HG02884 (cell line): ENCODE data around the gene AP2A2.

Source experiments
- ATAC-seq: cut with Tn5 transposase; IDR thresholded peaks from one replicate; pipeline ENCODE4 v1.9.1; 2021; ENCODE audit warnings: mild to moderate bottlenecking, moderate library complexity; ENCODE audit not compliant: unreplicated experiment

AP2A2 gene

DNA sequence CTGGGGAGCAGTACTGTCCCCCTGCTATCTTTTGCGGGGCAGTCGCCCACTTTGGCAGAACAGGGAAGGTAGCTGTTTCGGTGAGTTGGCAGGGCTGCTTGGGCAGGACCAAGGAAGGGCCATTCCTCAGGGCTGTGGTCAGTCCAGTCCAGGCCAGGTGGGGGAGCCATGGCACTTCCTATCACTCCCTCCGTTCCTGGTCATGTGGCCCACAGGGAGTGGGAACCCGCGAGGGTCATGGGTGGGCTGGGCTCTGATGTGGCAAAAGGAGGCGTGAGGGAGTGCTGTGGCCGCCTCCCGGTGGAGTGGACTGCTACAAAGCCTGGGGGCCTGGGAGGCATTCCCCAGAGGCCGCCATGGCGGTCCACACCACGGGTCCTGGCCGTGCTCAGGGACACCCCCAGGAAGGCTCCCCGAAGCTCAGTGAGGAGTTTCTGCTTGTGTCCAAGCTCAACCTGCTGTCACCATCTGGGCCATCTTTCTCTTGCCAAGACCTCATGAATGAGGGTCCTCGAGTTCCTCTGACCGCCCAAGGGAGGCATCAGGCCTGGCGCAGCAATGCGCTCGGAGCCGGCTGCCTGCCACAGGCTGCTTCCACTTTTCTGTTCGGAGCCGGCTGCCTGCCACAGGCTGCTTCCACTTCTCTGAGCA, 27.0 kb upstream of the AP2A2 start:
- no peak for ATAC-seq

DNA sequence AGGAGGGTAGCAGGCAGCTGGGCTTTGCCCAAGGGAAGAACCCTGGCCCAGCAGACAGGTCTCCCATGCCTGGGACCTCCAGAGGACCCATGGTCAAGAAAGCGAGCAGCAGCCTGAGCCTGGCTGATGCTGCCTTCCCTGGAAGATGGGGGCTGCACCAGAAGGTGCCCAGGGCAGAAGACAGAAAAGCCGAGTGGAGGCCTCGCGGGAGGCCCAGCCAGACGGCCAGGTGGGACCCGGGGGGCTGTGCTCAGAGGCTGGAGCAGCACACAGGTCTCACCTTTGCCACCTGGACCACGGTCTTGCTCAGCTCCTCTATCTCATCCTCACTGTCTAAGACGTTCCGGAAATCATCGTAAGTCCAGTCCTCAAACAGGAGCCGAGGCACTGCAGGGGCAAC, 25.9 kb upstream of the AP2A2 start:
- no peak for ATAC-seq

DNA sequence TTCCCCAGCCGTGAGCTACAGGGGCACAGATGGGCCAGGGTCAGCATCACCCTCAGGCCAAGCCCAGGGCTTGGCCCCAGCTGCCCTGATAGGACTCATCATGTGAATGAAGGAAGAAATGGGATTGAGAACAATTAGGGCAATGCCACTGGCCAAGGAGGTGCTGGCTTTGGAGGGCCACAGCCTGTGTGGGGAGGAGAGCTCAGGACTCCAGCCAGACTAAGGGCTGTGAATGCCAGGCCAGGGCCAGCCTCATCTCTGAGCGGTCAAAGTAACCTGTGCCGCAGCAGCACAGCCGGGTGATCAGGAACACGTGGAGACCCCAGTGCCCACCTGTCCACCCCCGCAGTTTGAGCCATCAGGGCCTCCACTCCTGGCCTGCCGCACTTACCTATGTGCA, 25.1 kb upstream of the AP2A2 start:
- no peak for ATAC-seq

DNA sequence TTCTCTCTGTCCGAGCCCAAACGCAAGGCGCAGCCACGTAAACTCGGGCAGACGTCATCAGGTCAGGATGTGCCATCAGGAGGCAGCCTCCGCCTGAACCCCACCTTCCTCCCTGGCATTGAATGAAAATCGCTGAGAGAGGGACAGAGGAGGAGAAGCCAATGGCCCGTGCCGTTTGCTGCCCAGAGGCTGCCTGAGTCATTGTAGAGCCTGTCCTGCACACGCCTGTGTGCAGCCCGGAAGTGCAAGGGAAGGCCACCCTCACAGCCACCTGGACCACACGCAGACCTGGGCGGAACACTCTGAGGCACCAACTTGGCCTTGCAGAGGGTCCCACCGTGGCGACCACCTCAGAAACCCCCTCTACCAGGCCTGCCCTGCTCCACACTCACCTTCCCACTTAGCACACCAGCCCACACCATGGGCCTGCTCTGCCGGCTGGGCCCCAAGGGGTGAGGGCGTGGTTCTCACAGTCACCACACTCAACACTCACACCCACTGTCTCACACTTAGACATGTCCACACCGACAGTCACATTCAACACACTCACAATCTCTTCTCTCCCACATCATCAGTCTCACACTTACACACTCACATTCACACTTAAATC, 24.1 kb upstream of the AP2A2 start:
- no peak for ATAC-seq

DNA sequence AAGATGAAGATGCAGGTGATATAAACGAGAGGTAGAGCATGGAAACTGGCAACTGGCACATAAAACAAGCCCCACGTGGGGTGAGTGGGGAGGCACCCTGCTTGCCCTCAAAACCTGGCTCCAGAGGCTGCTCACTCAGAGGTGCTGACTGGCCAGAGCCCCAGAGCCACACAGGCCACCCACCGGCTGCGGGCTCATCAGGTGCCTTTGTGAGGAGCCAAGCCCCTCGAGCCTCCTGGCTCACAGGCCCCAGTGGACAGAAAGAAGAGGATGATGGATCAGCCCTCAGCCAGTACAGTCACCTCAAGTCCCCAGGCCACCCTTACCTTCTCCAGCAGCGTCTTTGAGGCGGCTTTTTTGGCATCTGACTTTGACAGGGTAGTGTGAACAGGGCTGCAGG, 21.3 kb upstream of the AP2A2 start:
- no peak for ATAC-seq

DNA sequence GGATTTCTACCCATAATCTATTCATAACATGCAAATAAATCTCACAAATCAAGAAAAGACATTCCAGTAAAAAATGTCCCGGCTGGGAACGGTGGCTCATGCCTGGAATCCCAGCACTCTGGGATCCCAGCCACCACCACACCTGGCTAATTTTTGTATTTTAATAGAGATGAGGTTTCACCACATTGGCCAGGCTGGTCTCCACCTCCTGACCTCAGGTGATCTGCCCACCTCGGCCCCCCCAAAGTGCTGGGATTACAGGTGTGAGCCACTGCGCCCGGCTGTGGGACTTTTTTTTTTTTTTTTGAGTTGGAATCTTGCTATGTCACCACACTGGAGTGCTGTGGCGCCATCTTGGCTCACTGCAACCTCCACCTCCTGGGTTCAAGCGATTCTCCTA, 19.7 kb upstream of the AP2A2 start:
- no peak for ATAC-seq

DNA sequence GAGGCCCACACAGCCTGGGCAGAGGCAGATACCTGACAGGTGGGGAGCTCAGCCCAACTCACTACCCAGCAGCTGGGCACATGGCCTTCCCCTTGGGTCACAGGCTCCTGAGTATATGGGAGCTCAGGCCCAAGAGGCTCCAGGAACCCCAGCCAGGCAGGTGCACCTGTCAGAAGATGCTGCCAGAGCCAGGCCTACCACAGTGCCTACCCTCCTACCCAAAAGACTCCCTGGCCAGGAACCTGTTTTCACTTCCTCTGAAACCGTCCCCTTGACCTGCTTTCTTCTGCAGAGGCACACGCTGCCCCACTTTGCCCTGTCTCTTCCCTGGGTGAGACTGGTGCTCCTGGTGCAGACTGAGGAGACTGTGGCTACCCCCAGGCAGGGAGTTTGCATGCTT, 18.0 kb upstream of the AP2A2 start:
- ATAC-seq: no peak

DNA sequence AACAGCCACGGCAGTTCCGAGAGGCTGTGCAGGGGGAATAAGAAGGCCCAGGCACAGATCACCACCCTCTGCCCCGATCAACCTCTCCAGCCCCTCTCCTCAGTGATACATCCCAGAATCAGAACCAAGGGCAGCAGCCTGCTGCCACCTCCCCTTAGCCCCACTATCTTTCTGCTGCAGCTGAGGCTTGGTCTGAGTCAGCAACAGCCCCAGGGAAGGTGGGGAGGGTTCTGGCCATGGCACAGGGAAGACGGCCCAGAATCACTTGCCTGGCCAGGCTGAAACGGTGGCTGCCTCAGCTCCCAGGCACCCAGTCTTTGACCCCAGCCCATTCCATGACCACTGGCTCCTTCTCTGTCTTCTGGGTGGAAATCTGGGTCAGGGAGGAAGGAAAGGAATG, 17.4 kb upstream of the AP2A2 start:
- ATAC-seq: no peak

DNA sequence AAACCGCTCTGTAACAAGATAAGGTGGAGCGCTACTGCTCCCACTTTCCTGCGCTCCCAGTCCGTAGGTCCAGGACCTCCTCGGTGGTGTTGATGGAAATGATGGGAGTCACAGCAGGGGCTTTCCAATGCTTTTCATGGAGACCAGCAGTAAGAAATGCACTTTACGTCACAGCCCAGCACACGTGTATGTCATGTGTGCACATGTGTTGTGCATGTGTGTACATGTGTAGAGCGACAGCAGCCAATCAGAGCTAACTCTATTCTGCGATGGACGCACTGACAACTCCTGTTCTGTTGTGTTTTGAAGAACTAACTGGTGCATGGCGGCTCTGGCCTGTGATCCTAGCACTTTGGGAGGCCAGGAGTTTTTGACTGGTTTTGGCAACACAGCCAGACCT, 16.3 kb upstream of the AP2A2 start:
- ATAC-seq: no peak

DNA sequence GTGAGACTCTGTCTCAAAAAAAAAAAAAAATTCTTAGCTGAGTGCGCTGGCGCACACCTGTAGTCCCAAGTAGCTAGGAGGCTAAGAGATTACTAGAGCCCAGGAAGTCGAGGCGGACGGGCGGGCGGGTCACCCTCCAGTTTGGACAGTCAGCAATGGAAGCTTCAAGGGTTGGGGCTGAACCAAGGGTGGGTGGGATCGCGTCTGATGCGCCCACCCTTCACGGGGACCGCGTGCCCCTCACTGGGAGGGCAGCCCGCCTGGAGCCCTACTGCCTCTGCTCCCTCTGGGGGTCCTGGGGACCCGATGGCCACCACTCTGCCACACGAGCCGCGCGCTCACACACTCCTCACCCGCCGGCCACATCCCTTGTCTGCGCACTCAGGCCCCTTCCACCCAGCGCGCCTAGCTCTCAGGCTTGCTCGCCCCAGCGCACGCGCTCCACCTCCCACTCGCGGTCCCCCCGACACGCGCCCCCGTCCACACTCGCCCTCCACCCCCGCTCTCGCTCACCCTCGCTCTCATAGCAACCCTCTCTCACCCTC, 15.6 kb upstream of the AP2A2 start:
- peak; percentile 3 for ATAC-seq

DNA sequence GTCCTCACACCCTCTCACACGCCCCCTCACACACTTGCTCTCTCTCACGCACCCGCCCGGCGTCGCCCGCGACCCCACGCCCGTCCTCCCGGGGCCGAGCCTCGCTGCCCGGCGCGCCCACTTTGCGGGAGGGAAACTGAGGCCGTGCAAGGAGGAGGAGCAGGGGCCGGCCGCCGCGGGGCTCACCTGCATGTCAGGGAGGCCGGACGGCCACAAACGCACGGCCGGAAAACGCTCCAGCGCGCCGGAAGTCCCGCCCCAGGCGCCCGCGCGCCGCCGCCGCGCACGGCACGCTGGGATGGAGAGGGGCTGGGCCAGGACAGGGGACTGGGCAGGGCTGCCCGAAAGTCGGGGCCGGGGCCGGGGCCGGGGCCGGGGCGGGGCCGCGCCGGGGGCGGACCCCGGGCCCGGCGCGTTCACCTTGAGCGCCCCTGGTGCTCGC, 15.1 kb upstream of the AP2A2 start, which contains the start of gene CHID1:
CHID1 (minus strand) TSS at position 222 of the 442 bp plus-strand sequence. CDS start 5,994 bp downstream, outside the sequence.
- ATAC-seq: peak; percentile 84

DNA sequence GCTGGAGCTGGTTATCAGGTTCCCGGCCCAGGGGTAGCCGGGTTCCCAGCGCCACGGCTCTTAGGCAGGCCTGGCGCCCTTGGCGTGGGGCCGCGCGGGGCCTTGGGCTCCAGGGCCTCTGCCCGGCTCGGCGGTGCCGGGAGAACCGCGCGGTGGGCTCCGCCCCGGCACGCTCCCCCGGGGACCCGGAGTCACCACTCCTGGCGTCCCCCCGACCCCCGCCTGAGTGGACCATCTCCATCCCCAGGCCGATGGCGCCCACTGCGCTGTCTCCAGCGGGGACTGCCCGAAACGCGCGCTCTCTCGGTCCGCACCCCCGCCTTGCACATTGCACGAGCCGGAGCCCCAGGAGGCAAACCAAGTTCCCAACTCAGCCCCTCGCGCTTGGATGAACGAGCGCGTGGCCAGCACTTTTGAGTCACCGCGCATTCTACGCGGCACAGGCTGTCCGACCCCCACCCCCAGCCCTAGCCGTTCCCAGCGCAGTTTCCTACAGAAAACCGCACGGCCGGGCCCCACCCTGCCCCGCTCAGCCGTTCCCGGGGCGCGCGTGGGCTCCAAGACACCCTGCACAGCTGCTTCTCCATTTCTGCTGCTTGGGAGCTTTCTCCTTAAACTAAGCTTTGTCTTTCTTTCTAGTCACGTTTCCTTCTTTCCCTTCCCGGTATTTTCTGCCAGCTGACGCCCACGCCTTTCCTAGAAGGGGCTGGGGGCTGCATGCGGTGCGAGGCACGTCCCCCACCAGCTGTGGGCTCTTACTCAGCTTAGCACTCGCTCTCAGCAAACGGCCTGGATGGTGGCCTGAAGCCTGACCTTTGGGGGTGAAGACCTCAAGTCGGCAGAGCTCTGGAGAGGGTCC, 14.4 kb upstream of the AP2A2 start:
- ATAC-seq: peak; percentile 27

DNA sequence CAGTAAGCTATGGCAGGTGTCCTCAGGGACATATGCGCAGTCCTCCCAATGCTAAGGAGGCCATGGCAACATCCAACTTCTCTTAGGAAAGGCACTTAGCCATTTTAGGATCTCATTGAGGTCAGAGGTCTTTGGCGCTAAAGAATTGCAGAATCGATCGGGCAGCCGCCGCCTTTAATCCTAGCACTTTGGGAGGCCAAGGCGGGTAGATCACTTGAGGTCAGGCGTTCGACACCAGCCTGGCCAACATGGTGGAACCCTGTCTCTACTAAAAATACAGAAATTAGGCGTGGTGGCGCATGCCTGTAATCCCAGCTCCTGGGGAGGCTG, 13.8 kb upstream of the AP2A2 start:
- ATAC-seq: no peak

DNA sequence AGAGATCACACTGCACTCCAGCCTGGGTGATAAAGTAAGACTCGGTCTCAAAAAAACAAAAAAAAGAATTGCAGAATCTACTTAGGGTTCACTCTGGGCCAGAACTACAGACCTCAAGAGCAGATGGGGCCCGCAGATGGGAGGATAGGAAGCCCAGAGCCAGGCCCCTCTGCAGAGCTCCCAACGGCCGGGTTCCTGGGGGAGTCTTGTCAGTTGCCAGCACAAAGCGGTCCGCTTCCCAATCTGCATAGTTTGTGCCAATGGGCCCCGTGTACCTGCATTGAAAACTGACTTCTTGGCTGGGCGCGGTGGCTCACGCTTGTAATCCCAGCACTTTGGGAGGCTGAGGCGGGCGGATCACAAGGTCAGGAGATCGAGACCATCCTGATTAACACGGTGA, 13.4 kb upstream of the AP2A2 start:
- no peak for ATAC-seq

DNA sequence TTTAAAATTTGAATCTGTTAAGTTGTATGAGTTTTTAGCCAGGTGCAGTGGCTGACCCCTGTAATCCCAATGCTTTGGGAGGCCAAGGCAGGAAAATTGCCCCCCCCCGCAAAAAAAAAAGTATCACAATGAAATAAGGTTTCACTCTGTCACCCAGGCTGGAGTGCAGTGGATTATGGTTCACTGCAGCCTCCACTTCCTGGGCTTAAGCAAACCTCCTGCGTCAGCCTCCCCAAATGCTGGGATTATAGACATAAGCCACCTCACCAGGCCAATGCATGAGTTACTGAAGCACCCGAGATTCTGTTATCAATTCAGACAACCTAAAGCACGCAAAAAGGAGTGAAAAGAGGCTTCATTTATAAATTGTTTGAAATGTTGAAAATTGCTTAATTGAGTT, 12.6 kb upstream of the AP2A2 start:
- ATAC-seq: no peak

DNA sequence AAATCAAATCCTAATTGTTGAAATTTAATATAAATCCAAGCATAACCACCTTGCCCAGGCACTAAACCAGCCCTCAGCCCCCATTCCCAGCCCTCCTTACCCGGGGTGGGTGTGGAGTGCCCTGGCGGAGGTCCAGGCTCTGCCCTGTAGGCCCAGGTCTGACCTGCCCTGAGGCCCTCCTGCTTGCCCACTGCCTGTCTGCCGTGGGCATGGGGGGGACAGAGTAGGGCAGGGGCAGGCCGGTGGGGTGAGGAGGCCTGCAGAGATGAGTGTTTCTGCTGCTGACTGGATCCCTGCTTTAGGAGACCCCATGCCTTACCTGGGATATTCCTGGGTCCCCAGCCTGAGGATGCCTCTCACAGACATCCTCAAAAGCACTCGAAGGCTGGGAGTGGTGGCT, 11.5 kb upstream of the AP2A2 start:
- no peak for ATAC-seq

DNA sequence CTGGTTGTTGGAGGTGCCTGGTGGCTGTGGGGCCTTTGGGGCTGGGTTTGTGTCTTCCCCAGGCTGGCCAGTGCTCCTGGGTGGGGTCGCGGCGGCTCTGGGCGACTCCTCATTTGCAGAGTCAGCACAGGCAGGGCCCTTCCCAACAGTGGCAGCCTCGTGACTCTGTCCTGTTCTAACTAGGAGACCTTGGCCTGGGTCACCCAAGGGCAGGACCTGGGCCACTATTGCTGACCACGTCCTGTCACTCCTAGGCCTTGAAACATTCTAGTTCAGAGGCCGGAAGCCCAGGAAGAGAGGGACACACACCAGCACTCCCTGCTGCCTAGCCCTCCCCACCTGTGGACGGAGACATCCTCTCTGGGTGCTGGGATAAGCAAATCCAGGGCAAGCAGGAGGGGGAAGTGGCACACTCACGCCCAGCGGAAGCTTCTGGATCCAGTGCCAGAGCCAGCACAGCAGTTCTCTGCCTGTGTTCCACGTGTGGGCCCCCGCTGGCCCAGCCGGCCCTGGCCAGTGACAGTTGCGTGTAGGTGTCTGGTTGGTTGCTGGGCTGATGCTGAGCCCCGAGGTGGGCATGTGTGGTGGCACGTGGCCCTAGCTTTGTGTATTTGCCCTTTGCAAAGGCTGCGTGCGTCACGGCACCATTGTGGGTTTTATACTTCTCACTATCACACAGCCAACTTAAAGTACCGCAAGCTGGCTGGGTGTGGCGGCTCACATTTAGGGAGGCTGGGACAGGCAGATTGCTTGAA, 10.7 kb upstream of the AP2A2 start:
- no peak for ATAC-seq

DNA sequence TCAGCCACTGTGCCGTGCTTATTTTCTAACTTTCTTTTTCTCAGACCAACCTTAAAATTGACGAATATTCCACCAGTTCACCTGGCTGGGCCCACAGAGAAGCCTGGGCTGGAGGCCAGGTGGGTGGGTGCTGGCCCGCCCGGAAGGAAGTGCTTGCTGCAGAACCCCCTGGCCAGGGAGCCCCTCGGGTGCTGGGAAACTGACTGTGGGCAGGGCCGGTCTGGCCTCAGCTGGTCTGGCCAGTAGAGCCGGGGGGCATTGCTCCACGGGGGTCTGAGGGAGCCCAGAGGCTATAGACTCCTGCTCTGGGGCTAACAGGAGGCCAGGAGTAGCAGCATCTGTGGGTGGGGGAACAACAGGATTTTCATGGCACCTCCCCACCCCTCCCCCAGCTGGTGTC, 8.2 kb upstream of the AP2A2 start:
- no peak for ATAC-seq

DNA sequence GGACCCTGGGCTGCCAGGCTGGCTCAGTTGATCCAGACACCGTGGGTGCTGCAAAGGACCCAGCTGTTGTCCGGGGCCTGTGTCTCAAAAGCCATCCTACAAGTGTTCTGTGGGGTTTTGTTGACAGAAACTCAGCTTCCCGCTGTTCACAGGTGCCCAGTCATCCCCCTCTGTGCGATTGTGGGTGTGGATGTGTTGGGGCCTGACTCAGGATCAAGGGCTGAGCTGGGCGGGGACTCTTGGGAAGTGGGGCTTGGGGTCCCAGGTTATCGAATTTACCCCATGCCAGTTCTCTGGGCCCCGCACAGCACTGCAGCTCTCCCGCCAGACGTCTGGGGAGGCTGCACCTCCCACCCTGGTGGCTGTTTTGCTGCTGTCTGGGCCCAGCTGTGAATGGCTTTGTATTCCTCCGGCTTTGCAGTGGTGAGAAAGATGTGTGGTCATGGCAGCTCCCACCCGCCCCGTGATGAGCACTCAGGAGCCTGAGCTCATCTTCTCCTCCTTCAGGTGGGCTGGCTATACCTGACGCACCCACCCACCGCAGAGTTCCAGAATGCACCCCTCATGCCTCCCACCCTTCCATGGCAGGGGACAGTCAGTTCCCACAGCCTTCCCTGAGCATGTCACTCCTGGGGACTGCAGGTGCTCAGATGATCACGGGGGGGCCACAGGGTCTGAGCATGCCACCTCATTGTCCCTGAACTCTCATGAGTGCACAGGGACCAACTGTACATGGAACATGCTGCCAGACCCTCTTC, 3.6 kb upstream of the AP2A2 start:
- ATAC-seq: no peak

DNA sequence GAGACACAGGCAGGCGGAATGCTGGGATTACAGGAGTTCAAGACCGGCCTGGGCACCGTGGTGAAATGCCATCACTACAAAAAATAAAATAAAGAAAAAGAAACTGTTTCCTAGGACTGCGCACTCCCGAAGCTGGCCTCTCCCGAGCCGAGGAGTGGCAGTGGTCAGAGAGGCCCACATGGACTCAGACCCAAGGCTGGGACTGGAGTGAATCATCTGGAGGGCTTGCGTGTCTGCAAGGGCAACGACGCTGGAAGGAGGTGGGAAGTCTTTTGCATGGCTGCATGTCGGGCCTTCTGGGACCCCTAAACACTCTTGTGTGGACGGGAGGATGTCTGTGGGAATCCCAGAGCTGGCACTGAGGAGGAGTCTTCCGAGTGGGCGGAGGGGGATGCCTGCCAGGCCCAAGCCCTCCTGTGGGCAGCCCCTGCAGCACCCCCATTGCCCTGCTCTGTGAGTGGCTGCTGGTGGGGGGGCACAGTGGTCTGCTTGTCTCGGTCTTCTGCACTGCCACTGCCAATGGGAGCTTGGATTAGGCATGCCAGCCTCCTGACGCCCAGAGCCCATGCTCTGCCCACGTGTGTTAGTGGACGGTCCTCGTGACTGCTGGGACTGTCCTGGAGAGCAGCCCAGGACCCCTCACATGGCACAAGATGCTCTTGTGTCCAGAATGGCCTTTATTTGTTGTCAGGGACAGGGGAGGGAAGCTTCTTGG, 1.8 kb upstream of the AP2A2 start:
- no peak for ATAC-seq
